ENCODE measurements around the gene FBXO38. TPM values are rescaled to one million over a fixed set of nuclear protein-coding genes. Genes with fewer than 3 reads are reported as not detected.

FBXO38 gene
- total RNA-seq, 1 donor from 2014 or later: 60.0 TPM

DNA sequence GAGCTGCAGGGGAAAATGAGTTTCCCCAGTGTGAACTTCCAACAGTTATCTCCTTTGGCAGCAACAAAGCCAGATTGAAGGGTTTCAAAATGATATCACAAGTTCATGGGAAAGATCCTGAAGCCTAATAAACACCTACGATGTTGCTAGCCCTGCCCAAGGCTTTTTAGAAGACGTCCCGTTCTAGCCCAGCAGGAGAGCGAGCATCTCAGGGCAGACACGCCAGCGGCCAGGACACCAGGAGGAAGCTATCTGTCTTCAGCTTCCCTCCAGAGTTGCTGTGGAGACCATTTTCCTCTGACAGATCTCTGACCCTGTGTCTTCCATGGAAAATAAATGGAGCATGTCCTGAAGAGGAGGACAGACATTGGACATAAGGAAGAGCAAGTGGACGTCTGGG lies 98.4 kb downstream of the FBXO38 start:
- Histone ChIP-seq H3K4me1 (ENCODE audit: control insufficient read depth in 3 of 3, insufficient read depth in 3 of 3, low read length in 3 of 3) (no peaks in the 10 kb centered on the region), H3K27ac (ENCODE audit: low read depth, low read length) (no peak overlapping the region), H3K4me3 (ENCODE audit: low read length in 3 of 3) (no peak overlapping the region), H3K9me3 (ENCODE audit: control insufficient read depth in 3 of 3, low read length in 3 of 3) (no peaks in the 10 kb centered on the region), H3K9ac (ENCODE audit: low read depth in 1 of 3, low read length in 3 of 3) (no peak overlapping the region), H3K27me3 (ENCODE audit: control insufficient read depth in 3 of 3, insufficient read depth in 3 of 3, low read length in 3 of 3) (peaks cover 0 to 5% (median 0%) of the 10 kb centered on the region in 3 donors), H3K36me3 (ENCODE audit: control insufficient read depth in 3 of 3, insufficient read depth in 3 of 3, low read length in 3 of 3) (no peaks in the 10 kb centered on the region)

DNA sequence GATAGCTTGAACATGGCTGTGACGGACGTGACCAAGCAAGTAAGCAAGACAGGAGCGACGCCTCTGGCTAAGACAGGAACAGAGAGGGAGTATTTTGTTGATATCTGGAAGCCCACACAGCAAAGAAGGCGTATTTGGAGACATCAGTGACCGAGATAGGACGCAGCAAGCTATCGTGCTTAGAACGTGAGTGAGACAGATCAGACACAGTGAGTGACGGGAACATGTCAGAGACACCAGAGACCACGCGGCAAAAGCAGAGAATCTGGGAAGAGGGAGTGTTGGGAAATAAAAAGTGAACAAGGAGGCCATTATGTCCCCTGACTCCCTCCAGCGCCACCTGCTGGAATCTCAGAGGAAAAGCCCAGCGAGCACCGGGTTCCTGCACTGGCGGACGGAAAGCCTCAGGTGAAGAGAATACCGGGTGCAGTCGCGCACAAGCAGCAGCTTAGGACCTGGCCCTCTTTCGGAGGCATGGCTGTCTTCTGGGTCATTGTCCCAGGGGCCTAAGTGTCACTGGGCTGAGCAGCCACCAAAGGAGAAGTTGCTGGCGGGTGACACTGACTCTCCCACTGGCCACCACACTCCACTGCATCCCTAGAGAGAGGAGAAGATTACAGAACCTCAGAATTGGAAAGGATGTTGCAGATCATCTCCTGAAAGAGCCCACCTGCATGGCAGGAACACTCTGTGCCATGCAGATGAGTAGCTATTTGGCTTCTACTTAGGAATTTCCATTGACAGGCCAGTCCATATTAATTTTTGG lies 99.1 kb downstream of the FBXO38 start:
- Histone ChIP-seq H3K4me1 (ENCODE audit: control insufficient read depth in 3 of 3, insufficient read depth in 3 of 3, low read length in 3 of 3) (no peaks in the 10 kb centered on the region), H3K27ac (ENCODE audit: low read depth, low read length) (no peak overlapping the region), H3K4me3 (ENCODE audit: low read length in 3 of 3) (no peak overlapping the region)

DNA sequence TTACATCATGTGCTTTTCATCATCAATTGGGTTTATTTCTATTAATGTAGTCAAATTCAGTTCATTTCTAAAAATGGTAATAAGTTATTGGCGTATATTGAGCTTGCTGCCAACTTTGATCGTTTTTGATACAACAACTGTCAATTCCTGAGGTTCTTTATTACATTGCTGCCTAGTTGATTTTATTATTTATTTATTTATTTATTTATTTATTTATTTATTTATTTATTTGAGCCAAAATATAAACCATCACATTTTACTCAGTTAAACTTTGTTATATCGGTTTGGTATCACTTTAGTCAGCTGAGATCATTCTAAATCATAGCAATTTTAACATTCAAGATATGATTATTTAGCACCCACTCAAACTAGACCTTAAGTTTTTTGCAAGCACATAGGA lies 100.0 kb downstream of the FBXO38 start:
- H3K4me1 ChIP-seq (ENCODE audit: control insufficient read depth in 3 of 3, insufficient read depth in 3 of 3, low read length in 3 of 3): no peaks in the 10 kb centered on the region
- H3K27me3 ChIP-seq (ENCODE audit: control insufficient read depth in 3 of 3, insufficient read depth in 3 of 3, low read length in 3 of 3): peaks cover 0 to 5% (median 0%) of the 10 kb centered on the region in 3 donors
- no peaks in the 10 kb centered on the region for H3K9me3 ChIP-seq (ENCODE audit: control insufficient read depth in 3 of 3, low read length in 3 of 3)
- H3K4me3 ChIP-seq (ENCODE audit: low read length in 3 of 3): no peak overlapping the region
- H3K9ac ChIP-seq (ENCODE audit: low read depth in 1 of 3, low read length in 3 of 3): no peak overlapping the region
- H3K36me3 ChIP-seq (ENCODE audit: control insufficient read depth in 3 of 3, insufficient read depth in 3 of 3, low read length in 3 of 3): no peaks in the 10 kb centered on the region
- no peak overlapping the region for H3K27ac ChIP-seq (ENCODE audit: low read depth, low read length)

More for the DNA sequence above, 99.1 kb downstream of the FBXO38 start:
- Histone ChIP-seq H3K9me3 (ENCODE audit: control insufficient read depth in 3 of 3, low read length in 3 of 3) (no peaks in the 10 kb centered on the region), H3K9ac (ENCODE audit: low read depth in 1 of 3, low read length in 3 of 3) (no peak overlapping the region), H3K36me3 (ENCODE audit: control insufficient read depth in 3 of 3, insufficient read depth in 3 of 3, low read length in 3 of 3) (no peaks in the 10 kb centered on the region), H3K27me3 (ENCODE audit: control insufficient read depth in 3 of 3, insufficient read depth in 3 of 3, low read length in 3 of 3) (peaks cover 0 to 5% (median 0%) of the 10 kb centered on the region in 3 donors)

DNA sequence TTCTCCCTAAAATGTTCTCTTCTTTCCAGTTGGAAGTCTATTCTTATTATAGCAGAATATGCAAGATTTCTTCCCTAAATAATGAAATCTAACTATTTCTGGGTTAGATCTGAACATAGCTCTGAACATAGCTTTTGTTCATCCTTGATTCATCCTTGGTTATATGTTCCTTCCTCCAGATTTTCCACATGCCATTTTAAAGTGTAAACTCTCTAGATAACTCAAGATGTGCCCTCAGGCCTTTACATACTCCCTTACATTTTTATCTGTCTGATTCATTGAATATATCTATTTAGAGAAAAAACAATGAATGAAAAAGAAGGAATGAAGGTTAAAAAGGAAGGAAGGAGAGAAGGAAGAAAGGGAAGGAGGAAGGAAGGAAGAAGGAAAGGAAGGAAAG lies 100.9 kb downstream of the FBXO38 start:
- Histone ChIP-seq H3K27ac (ENCODE audit: low read depth, low read length) (no peak overlapping the region), H3K36me3 (ENCODE audit: control insufficient read depth in 3 of 3, insufficient read depth in 3 of 3, low read length in 3 of 3) (no peaks in the 10 kb centered on the region), H3K4me3 (ENCODE audit: low read length in 3 of 3) (no peak overlapping the region), H3K9ac (ENCODE audit: low read depth in 1 of 3, low read length in 3 of 3) (no peak overlapping the region), H3K9me3 (ENCODE audit: control insufficient read depth in 3 of 3, low read length in 3 of 3) (no peaks in the 10 kb centered on the region), H3K4me1 (ENCODE audit: control insufficient read depth in 3 of 3, insufficient read depth in 3 of 3, low read length in 3 of 3) (peaks cover 0 to 3% (median under 1%) of the 10 kb centered on the region in 3 donors), H3K27me3 (ENCODE audit: control insufficient read depth in 3 of 3, insufficient read depth in 3 of 3, low read length in 3 of 3) (peaks cover 0 to 5% (median 0%) of the 10 kb centered on the region in 3 donors)

DNA sequence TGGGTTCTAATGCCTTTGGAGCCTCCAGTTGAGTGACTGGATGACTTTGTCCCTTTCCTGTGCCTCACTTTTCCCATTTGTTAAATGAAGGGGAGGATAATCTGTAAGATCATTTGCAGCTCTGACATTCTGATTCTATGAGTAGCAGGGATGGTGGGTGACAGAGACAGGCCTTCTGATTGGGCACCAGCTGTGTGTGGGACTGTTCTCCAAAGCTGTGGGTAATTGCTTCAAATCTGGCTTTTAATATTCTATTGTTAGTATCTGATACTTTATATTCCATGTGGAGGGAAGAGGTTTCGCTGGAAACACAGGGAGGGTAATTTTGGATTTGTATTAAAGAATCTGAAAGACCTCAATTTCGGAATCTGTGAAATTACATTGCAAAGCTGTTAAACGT lies 102.7 kb downstream of the FBXO38 start:
- Histone ChIP-seq H3K9ac (ENCODE audit: low read depth in 1 of 3, low read length in 3 of 3) (no peak overlapping the region), H3K27me3 (ENCODE audit: control insufficient read depth in 3 of 3, insufficient read depth in 3 of 3, low read length in 3 of 3) (peaks cover 0 to 5% (median 0%) of the 10 kb centered on the region in 3 donors), H3K9me3 (ENCODE audit: control insufficient read depth in 3 of 3, low read length in 3 of 3) (no peaks in the 10 kb centered on the region), H3K4me3 (ENCODE audit: low read length in 3 of 3) (no peak overlapping the region), H3K36me3 (ENCODE audit: control insufficient read depth in 3 of 3, insufficient read depth in 3 of 3, low read length in 3 of 3) (no peaks in the 10 kb centered on the region), H3K27ac (ENCODE audit: low read depth, low read length) (no peak overlapping the region), H3K4me1 (ENCODE audit: control insufficient read depth in 3 of 3, insufficient read depth in 3 of 3, low read length in 3 of 3) (peaks cover under 1 to 10% (median 6%) of the 10 kb centered on the region in 3 donors)

DNA sequence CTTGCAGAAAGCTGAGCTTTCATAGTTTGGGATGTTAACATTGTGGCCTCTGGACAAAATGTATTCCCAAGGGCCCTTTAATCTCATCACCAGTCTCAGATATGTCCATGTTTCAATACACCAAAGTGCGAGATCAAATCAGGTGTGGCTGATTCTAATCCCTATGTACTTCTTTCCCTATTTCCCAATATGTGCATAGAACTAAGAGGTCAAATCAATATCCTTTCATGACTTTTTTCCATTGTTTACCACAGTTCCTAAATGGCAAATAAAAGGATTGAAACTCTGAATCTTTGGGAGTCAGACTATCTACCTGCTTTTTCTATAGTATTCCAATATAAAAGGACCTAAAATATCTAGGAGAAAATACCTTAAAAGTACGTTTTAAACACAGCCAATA lies 105.0 kb downstream of the FBXO38 start:
- Histone ChIP-seq H3K9ac (ENCODE audit: low read depth in 1 of 3, low read length in 3 of 3) (no peak overlapping the region), H3K9me3 (ENCODE audit: control insufficient read depth in 3 of 3, low read length in 3 of 3) (no peaks in the 10 kb centered on the region), H3K27ac (ENCODE audit: low read depth, low read length) (no peak overlapping the region), H3K4me1 (ENCODE audit: control insufficient read depth in 3 of 3, insufficient read depth in 3 of 3, low read length in 3 of 3) (peaks cover 6 to 16% (median 6%) of the 10 kb centered on the region in 3 donors), H3K4me3 (ENCODE audit: low read length in 3 of 3) (no peak overlapping the region), H3K36me3 (ENCODE audit: control insufficient read depth in 3 of 3, insufficient read depth in 3 of 3, low read length in 3 of 3) (no peaks in the 10 kb centered on the region), H3K27me3 (ENCODE audit: control insufficient read depth in 3 of 3, insufficient read depth in 3 of 3, low read length in 3 of 3) (no peaks in the 10 kb centered on the region)

DNA sequence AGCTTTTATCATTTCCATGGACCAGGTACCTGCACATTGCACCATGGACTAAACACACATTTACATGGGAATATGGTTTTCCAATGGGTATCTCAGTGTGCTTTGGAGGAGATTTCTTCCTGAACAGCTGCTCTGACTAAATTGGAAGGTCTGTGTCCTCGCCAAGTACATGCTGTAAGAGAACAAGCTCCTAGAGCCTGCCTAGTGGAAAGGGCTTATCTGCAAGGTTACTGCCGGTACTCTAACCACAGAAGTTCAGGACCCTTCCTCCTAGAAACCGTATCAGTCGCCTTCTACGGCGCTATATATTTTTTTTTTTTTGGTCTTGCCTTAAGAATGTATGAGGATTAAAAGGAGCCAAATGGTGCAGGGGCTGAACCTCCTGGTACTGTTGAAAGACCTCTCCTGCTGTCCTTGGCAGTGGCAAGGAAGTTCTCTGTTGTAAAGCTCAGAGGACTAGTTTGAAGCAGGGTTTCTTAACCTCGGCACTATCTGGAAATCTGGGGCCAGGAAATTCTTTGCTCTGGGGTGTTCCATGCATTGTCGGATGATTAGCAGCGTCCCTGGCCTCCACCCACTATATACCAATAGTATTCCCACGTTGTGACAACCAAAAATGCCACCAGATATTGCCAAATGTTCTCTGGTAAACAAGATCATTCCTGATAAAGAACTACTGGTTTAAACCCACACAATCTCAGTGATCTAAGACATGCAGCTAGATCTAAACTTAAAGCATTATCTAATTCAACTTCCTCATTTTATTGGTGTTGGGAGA lies 107.4 kb downstream of the FBXO38 start:
- no peak overlapping the region for H3K4me3 ChIP-seq (ENCODE audit: low read length in 3 of 3)
- H3K27me3 ChIP-seq (ENCODE audit: control insufficient read depth in 3 of 3, insufficient read depth in 3 of 3, low read length in 3 of 3): no peaks in the 10 kb centered on the region
- no peaks in the 10 kb centered on the region for H3K9me3 ChIP-seq (ENCODE audit: control insufficient read depth in 3 of 3, low read length in 3 of 3)
- H3K9ac ChIP-seq (ENCODE audit: low read depth in 1 of 3, low read length in 3 of 3): no peak overlapping the region
- H3K4me1 ChIP-seq (ENCODE audit: control insufficient read depth in 3 of 3, insufficient read depth in 3 of 3, low read length in 3 of 3): peaks cover 6 to 16% (median 6%) of the 10 kb centered on the region in 3 donors
- no peak overlapping the region for H3K27ac ChIP-seq (ENCODE audit: low read depth, low read length)
- no peaks in the 10 kb centered on the region for H3K36me3 ChIP-seq (ENCODE audit: control insufficient read depth in 3 of 3, insufficient read depth in 3 of 3, low read length in 3 of 3)

DNA sequence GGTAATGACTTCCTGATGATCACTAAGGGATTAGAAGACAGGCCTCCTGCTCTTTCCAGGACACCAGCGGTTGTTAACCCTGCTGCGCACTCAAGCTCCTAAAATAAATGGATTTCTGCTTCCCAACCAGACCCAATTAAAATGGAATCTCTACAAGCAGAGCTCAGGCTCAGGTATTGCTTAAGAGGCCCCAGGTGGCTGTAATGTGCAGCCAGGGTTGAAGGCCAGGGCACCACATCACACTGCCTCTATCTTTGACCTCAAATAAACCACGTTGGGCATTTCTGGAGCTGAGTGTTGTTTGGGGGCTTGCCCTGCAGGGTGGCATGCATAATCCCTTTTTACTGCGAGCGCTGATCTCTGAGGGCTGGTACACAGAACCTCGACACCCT lies 108.0 kb downstream of the FBXO38 start:
- H3K4me3 ChIP-seq (ENCODE audit: low read length in 3 of 3): no peak overlapping the region
- no peaks in the 10 kb centered on the region for H3K36me3 ChIP-seq (ENCODE audit: control insufficient read depth in 3 of 3, insufficient read depth in 3 of 3, low read length in 3 of 3)
- no peak overlapping the region for H3K9ac ChIP-seq (ENCODE audit: low read depth in 1 of 3, low read length in 3 of 3)
- H3K27ac ChIP-seq (ENCODE audit: low read depth, low read length): no peak overlapping the region
- peaks cover 6 to 16% (median 6%) of the 10 kb centered on the region in 3 donors for H3K4me1 ChIP-seq (ENCODE audit: control insufficient read depth in 3 of 3, insufficient read depth in 3 of 3, low read length in 3 of 3)
- no peaks in the 10 kb centered on the region for H3K9me3 ChIP-seq (ENCODE audit: control insufficient read depth in 3 of 3, low read length in 3 of 3)
- H3K27me3 ChIP-seq (ENCODE audit: control insufficient read depth in 3 of 3, insufficient read depth in 3 of 3, low read length in 3 of 3): no peaks in the 10 kb centered on the region

DNA sequence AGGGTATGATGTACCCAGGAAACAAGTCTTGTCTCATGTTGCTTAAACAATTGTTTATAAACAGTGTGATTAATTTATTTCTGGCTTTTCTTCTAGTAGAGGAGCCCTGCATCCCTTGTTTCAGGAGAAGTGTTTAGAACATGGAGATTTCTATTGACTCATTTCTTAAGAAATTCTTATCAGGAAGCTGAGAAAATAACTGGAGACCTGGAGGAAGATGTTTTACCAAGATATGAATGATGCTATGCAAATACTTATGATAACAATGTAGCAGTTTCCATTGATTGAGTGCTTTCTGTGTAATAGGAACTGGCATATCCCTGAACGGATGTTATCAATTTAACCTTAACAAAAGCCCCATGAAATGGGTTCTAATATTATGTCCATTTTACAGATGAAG lies 108.6 kb downstream of the FBXO38 start:
- Histone ChIP-seq H3K9ac (ENCODE audit: low read depth in 1 of 3, low read length in 3 of 3) (no peak overlapping the region), H3K27ac (ENCODE audit: low read depth, low read length) (no peak overlapping the region), H3K36me3 (ENCODE audit: control insufficient read depth in 3 of 3, insufficient read depth in 3 of 3, low read length in 3 of 3) (no peaks in the 10 kb centered on the region), H3K4me3 (ENCODE audit: low read length in 3 of 3) (no peak overlapping the region), H3K9me3 (ENCODE audit: control insufficient read depth in 3 of 3, low read length in 3 of 3) (no peaks in the 10 kb centered on the region), H3K4me1 (ENCODE audit: control insufficient read depth in 3 of 3, insufficient read depth in 3 of 3, low read length in 3 of 3) (peaks cover 6 to 16% (median 6%) of the 10 kb centered on the region in 3 donors), H3K27me3 (ENCODE audit: control insufficient read depth in 3 of 3, insufficient read depth in 3 of 3, low read length in 3 of 3) (no peaks in the 10 kb centered on the region)
